Neutrophil (primary cell): ENCODE results near the gene CD93.
A peak's percentile ranks its signal among the peaks of the same experiment; 100 is the strongest.

Source experiments
- H3K27ac ChIP-seq: fragments of 200-600 bp; sonication (generic); 2 replicates; pipeline ENCODE4 v1.5.1; 2016; ENCODE audit warnings: mild to moderate bottlenecking, moderate library complexity
- H3K27me3 ChIP-seq: fragments of 200-600 bp; sonication (generic); 2 replicates; pipeline ENCODE4 v1.6.0; 2016; ENCODE audit warnings: mild to moderate bottlenecking
- H3K36me3 ChIP-seq: fragments of 200-600 bp; sonication (generic); 2 replicates; pipeline ENCODE4 v1.5.1; 2017
- H3K4me1 ChIP-seq, 2 experiments: fragments of 200-600 bp in 1 of 2; sonication (generic) in 1 of 2; 1 replicate in 1 of 2; 2 replicates in 1 of 2; pipeline versions ENCODE4 v1.5.1 to v1.6.1; 2013 to 2016; ENCODE audit warnings: low read depth in 1 of 2, low read length in 1 of 2, mild to moderate bottlenecking in 1 of 2, moderate library complexity in 1 of 2; ENCODE audit not compliant: control insufficient read depth in 1 of 2, insufficient read depth in 1 of 2
- H3K4me3 ChIP-seq, 2 experiments: fragments of 200-600 bp in 1 of 2; sonication (generic) in 1 of 2; 1 replicate in 1 of 2; 2 replicates in 1 of 2; pipeline ENCODE4 v1.5.1; 2013 to 2016; ENCODE audit warnings: low read depth in 1 of 2, low read length in 1 of 2, mild to moderate bottlenecking in 1 of 2, moderate library complexity in 1 of 2
- H3K9me3 ChIP-seq: fragments of 200-600 bp; sonication (generic); 2 replicates; pipeline ENCODE4 v1.5.1; 2016
- TF ChIP-seq, protein P1 (sequence below): fragments of 200-600 bp; sonication (generic); IDR thresholded peaks from 2 replicates; pipeline ENCODE4 v1.5.1; 2016; ENCODE audit warnings: antibody characterized with exemption

Gene CD93

DNA sequence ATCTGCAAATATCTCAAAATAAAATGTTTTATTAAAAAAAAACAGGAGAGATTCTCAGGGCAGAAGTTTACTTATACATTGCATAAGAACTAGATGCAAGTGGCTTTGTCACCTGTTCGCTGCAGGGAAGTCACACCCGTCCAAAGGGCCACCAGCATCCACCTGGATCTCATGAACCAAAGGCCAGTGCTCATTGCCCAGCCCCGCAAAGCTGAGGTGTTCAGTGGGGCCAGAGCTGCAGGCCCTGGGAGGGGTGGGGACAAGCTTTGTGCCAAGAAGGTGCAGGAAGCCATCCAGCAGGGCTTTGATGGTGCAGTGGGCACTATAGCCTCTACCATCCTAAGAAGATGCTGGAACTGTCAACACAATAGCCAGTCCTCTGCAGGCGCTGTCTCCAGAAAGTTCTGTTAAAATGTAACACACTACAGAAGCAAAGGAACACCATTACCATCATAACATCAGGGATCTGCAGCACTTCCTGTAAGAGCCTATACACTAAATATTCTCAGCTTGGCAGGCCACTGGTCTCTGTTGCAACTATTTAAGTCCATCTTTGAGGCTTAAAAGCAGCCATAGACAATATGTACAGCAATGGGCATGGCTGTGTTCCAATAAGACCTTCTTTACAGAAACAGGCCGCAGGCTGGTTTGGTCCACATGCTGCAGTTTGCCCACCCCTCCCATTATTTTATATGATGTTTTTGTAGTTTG lies 15.7 kb upstream of the CD93 start:
- no peaks in the 10 kb centered on the region for H3K36me3 ChIP-seq

DNA sequence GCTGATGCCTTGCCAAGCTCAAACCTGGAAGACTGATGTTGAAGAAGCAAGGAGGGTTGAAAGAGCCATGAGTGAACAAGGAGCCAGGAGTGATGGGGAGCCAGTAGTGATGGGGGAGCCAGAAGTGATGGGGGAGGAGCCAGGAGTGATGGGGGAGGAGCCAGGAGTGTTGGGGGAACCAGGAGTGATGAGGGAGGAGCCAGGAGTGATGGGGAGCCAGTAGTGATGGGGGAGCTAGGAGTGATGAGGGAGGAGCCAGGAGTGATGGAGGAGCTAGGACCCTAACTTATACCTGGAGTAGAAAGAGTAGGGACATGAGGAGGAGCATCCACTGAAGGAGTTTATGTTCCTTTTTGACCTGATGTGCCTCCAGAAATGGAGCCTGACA lies 14.6 kb upstream of the CD93 start:
- H3K4me1 ChIP-seq: peaks cover 46% of the 10 kb centered on the region in 2 experiments
- peaks cover 10% of the 10 kb centered on the region for H3K27me3 ChIP-seq
- no peaks in the 10 kb centered on the region for H3K36me3 ChIP-seq
- H3K27ac ChIP-seq: no peak overlapping the region
- no peaks in the 10 kb centered on the region for H3K9me3 ChIP-seq
- H3K4me3 ChIP-seq: no peak overlapping the region
- TF ChIP-seq, protein P1, sequence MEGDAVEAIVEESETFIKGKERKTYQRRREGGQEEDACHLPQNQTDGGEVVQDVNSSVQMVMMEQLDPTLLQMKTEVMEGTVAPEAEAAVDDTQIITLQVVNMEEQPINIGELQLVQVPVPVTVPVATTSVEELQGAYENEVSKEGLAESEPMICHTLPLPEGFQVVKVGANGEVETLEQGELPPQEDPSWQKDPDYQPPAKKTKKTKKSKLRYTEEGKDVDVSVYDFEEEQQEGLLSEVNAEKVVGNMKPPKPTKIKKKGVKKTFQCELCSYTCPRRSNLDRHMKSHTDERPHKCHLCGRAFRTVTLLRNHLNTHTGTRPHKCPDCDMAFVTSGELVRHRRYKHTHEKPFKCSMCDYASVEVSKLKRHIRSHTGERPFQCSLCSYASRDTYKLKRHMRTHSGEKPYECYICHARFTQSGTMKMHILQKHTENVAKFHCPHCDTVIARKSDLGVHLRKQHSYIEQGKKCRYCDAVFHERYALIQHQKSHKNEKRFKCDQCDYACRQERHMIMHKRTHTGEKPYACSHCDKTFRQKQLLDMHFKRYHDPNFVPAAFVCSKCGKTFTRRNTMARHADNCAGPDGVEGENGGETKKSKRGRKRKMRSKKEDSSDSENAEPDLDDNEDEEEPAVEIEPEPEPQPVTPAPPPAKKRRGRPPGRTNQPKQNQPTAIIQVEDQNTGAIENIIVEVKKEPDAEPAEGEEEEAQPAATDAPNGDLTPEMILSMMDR: no peak

More for the DNA sequence above, 15.7 kb upstream of the CD93 start:
- H3K4me1 ChIP-seq: peaks cover 57 to 58% of the 10 kb centered on the region in 2 experiments
- peak overlapping the region; percentile 96 for H3K27ac ChIP-seq
- H3K9me3 ChIP-seq: no peaks in the 10 kb centered on the region
- H3K27me3 ChIP-seq: peaks cover under 1% of the 10 kb centered on the region
- TF ChIP-seq, protein P1: no peak
- H3K4me3 ChIP-seq: no peak overlapping the region

DNA sequence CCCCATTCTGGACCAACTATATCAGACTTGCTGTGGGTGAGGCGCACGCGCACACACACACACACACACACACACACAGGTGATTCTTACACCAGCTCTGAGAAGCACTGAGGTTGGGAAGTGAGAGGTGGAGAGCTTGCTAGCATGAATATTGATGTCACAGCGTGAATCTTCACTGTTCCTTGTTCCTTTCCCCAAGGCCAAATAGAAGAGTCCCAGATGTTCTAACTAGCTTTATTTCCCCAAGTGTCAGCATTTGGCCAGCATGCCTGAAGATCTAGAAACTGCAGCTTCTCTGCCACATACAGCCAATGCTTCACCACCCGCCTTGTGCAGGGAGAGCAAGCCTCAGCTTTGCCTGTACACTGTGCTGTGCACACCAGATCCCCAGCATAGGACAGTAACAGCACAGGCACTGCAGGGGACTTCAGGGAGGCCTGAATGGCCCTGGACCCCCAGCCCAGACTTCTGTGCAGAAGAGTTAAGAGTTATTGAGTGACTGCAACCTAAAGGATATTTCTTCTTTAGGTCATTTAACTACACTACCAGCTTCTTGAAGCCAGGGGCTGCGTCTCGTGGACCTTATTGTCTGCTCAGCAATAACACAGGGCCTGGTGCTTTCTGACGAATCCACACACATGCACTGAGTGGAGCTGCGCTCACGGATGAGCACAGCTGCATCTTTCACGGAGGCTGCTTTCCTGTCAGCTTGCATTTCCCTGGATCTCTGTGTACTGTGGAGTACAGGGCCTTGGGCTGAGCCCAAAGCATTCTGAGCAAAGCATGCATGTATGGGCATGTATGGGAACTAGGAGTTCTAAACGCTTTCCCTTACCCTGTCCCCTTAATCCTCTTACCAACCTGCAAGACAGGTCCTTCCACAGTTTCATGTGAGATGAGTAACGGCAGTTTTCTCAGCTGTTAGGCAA lies 13.9 kb upstream of the CD93 start:
- Histone ChIP-seq H3K36me3 (no peaks in the 10 kb centered on the region), H3K4me3 (no peak overlapping the region), H3K9me3 (no peaks in the 10 kb centered on the region), H3K27ac (no peak overlapping the region), H3K27me3 (peaks cover 11% of the 10 kb centered on the region), H3K4me1 (peaks cover 40 to 44% of the 10 kb centered on the region in 2 experiments)
- TF ChIP-seq, protein P1: no peak

DNA sequence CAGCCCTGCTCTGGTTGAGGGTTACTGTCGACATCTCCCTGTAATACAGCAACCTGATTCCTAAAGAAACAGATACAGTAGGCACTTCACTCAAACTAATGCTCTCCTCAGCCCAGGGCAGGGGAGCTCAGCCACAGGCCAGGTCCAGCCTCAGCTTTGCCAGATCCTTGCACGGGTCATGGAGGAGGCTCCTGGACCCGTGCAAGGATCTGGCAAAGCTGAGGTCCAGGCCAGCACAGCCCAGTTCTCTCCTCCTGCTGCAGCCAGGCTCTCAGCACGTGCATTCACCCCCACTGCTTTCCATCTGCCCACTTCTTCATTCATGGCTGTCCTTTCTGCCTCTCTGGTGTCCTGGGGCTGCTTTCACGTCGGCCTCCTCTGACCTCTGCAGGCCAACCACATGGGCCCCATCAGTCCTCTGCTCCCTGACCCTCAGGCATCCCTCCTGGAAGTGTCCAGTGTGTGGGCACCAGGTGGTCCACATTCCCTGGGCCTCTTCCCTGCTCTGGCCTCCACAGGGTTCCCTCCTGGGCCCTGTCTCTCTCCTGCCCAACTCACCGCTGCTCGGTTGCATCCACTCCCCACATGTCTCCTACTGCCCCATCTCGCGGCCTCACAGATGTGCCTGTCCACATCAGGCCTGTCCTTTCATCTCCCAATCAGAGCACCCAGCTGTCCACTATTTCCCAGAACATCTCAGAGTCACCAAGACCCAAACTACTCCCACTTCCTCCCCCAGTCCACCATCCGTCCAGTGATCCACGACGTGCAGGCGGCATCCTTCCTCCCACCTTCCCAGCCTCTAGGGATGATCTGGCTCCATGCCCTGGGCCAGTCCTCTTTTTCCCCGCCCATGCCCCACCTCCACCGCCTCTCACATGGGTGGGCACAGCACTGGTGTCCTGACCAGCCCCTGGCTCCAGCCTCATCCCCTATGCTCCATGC lies 11.8 kb upstream of the CD93 start:
- Histone ChIP-seq H3K36me3 (no peaks in the 10 kb centered on the region), H3K9me3 (no peaks in the 10 kb centered on the region), H3K27ac (no peak overlapping the region), H3K27me3 (peaks cover 27% of the 10 kb centered on the region), H3K4me3 (no peak overlapping the region), H3K4me1 (peaks cover 18 to 23% of the 10 kb centered on the region in 2 experiments)
- TF ChIP-seq, protein P1: no peak

DNA sequence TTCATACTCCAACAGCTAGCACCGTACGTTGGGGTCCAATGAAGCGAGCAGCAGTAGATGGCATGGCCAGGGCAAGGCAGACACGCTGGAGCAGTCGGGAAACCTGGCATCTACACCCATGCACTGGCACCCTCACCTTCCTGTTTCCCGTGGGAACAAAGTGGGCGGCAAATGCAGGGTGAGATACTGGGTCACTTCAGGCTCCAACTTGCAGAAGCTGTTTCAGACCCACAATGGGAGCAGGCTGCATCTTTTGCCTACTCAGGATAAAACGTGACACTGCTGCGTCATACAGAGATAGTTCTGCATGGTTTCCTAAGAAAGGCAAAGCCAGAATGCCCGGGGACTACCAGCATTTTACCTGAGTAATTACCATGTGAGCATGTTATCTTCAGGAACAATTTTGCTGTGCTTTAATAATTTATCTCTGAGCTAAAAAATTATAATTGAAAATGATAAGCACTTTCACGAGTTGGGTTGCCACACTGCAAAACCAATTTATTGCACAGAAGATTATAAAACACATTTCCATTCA lies 10.9 kb upstream of the CD93 start:
- TF ChIP-seq, protein P1: no peak
- H3K27ac ChIP-seq: no peak overlapping the region
- no peak overlapping the region for H3K4me3 ChIP-seq
- H3K9me3 ChIP-seq: no peaks in the 10 kb centered on the region
- H3K27me3 ChIP-seq: peaks cover 27% of the 10 kb centered on the region
- no peaks in the 10 kb centered on the region for H3K36me3 ChIP-seq
- peaks cover 10 to 14% of the 10 kb centered on the region in 2 experiments for H3K4me1 ChIP-seq
